Measurements from ENCODE around the gene AGBL4.

GRCh38 chr1:48996311-48996710 is 1027.4 kb downstream of the AGBL4 start:
- TF ChIP-seq TCF7L2 (IDR thresholded peaks at IDR 0.05; ENCODE audit: borderline replicate concordance, extremely low read depth, insufficient read depth, insufficient read length) (no peak), POLR2AphosphoS5 (IDR thresholded peaks at IDR 0.05; ENCODE audit: low read depth, low read length) (no peak), RAD21 (IDR thresholded peaks at IDR 0.05; ENCODE audit: low read depth) (no peak), POLR2A (IDR thresholded peaks at IDR 0.05; ENCODE audit: borderline replicate concordance, extremely low read depth, insufficient read depth, insufficient read length) (no peak), REST (IDR thresholded peaks at IDR 0.05; ENCODE audit: low read depth) (no peak), CEBPB (IDR thresholded peaks at IDR 0.05; ENCODE audit: low read depth) (no peak)
- TF ChIP-seq, protein P1, sequence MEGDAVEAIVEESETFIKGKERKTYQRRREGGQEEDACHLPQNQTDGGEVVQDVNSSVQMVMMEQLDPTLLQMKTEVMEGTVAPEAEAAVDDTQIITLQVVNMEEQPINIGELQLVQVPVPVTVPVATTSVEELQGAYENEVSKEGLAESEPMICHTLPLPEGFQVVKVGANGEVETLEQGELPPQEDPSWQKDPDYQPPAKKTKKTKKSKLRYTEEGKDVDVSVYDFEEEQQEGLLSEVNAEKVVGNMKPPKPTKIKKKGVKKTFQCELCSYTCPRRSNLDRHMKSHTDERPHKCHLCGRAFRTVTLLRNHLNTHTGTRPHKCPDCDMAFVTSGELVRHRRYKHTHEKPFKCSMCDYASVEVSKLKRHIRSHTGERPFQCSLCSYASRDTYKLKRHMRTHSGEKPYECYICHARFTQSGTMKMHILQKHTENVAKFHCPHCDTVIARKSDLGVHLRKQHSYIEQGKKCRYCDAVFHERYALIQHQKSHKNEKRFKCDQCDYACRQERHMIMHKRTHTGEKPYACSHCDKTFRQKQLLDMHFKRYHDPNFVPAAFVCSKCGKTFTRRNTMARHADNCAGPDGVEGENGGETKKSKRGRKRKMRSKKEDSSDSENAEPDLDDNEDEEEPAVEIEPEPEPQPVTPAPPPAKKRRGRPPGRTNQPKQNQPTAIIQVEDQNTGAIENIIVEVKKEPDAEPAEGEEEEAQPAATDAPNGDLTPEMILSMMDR (IDR thresholded peaks at IDR 0.05 in 2 of 3, conservative IDR thresholded peaks at IDR 0.05 in 1 of 3; ENCODE audit: borderline replicate concordance in 1 of 3, insufficient read depth in 1 of 3, low read depth in 2 of 3, low read length in 2 of 3) = no peak

All from HCT116 (cell line).